Stimulated activated CD8-positive, alpha-beta memory T cell treated with anti-CD3 and anti-CD28 coated beads, Interleukin-12 subunit alpha, Interleukin-12 subunit beta, amount 100 ng/mL, for 4 hours (primary cell): ENCODE measurements around the gene CRPPA.
"Not testable (repeated sequence)": the region's sequence is repeated elsewhere in the genome, so short reads cannot be mapped to it uniquely, and the experiment has no call there.

Experiments
- DNase-seq: peaks from one replicate; pipeline ENCODE4 v3.0.0-alpha.2; 2020; ENCODE audit warnings: low read depth

The CRPPA gene

DNA sequence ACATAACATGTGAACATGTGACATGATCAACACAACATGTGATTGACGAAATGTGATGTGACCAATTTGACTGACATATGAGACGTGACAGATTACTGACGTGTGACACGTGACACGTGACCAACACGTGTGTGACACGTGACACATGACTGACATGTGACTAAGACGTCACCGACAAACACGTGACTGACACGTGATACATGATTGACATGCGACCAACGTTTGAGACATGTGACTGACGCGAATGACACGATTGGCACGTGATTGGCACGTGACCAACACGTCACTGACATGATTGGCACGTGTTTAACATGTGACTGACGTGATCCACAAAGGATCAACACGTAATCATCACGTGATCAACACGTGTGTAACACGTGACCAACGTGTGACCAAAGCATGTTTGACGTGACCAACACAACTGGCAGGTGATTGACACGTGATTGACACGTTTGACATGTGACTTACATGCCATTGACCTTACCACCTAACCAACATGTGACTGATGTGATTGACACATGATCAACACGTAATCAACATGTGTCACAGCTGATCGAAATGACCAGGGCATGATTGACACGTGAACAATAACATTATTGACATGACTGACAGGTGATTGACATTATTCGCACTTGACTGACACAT lies 23.7 kb downstream of the CRPPA start:
- no peak for DNase-seq

DNA sequence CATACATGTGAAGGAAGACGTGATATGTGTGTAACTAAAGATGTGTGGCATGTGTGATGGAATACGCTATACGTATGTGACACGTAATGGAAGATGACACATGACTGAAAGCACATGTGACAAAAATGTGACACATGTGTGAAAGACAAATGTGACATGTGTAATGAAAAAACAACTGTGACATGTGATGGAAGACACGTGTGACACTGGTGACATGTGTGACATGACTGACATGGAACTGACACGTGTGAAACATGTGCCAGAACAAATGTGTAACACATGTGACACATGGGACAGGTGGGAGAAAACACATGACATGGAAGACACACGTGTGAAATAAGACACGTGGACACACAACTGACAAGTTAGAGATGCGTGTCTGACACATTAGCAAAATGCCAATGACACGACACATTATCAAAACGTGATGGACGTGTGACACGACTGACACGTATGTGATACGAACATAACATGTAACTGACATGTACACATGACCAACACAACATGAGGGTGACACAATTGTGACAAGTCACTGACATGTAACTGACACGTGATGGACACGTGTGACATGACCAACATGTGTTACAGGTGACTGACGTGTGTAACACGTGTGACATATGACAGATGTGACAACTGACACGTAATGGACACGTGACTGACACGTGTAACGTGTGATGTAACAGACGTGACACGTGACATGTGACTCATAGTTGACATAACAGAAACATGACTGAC lies 24.4 kb downstream of the CRPPA start:
- no peak for DNase-seq

DNA sequence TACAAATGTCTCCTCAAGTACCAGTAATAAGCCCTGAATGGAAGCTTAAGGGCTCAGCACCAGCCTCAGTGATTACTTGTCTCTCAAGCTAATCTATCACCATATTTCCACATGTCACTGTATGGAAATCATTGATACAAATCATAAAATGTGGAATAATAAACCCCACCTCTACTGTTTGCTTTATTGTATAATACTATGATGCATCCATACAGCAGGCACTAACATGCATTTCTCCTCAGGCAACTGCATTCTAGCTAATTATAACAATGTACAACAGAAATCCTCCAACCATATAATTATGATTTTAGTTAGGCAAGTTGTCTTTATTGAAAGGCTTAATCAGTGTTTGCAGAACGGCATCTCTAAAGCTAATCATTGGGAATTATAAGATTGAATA lies 26.2 kb downstream of the CRPPA start:
- DNase-seq: no peak

DNA sequence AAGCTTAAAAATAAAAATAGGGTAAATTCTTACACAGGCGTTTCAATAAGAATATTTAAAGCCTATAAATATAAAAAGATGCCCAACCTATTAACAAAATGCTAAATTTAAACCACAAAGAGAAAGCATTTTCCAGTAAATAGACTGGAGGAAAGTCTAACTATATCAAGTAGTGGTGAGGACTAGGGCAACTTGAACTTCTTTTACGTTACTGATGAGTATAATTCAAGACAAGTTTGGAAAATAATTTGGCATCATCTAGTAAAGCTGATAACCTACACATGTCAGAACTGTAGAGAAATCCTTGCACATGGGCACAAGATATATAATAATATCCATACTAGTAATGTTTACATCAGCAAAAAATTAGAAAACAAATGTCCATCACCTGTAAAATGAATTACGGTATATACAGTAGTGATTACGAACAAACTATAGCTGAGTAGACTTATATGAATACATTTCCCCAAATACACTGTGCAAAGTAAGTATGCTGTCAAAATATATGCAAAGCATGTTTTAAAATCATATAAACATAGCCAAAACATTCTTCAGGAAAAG lies 27.4 kb downstream of the CRPPA start:
- DNase-seq: no peak

DNA sequence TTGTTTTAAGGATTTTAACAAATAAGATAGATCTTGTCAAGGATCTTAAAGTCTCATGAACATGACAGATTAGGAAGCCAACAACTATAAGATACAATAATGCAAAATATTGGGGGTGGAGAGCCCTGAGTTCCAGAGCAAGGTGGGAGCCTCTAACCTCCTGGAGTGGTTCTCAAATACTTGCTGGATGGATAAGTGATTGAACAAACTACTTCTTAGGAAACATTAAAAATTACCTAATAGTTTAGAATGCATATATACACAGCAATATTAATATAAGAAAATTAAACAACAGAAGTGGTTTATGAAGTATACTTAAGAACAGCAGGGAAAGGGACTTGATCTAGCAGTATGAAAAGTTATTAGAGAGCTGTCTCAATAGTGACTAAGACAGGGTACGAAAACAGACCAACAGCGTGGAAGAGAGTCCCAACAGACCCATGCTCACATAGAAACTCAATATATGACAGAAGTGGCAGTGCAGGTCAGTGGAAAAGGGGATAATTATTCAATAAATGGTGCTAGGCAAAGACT lies 28.3 kb downstream of the CRPPA start:
- DNase-seq: no peak

DNA sequence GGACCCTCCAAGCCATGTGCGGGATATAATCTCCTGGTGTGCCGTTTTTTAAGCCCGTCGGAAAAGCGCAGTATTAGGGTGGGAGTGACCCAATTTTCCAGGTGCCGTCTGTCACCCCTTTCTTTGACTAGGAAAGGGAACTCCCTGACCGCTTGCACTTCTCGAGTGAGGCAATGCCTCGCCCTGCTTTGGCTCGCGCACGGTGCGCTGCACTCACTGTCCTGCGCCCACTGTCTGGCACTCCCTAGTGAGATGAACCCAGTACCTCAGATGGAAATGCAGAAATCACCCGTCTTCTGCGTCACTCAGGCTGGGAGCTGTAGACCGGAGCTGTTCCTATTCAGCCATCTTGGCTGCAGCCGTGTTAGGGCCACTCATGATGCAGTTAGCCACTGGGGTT lies 37.6 kb downstream of the CRPPA start:
- DNase-seq: not testable (repeated sequence)

DNA sequence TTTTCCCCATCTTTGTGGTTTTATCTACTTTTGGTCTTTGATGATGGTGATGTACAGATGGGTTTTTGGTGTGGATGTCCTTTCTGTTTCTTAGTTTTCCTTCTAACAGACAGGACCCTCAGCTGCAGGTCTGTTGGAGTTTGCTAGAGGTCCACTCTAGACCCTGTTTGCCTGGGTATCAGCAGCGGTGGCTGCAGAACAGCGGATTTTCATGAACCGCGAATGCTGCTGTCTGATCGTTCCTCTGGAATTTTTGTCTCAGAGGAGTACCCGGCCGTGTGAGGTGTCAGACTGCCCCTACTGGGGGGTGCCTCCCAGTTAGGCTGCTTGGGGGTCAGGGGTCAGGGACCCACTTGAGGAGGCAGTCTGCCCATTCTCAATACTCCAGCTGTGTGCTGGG lies 38.2 kb downstream of the CRPPA start:
- DNase-seq: not testable (repeated sequence)
